Activated CD4-positive, CD25-positive, alpha-beta regulatory T cell treated with anti-CD3 and anti-CD28 coated beads, Interleukin-2, amount 50 U/mL, for 72 hours (primary cell): ENCODE measurements around the gene GSX2.
"Not testable (repeated sequence)": the region's sequence is repeated elsewhere in the genome, so short reads cannot be mapped to it uniquely, and the experiment has no call there.

Experiments used
- DNase-seq: peaks from one replicate; pipeline ENCODE4 v3.0.0; 2021

GSX2 gene

GRCh38 chr4:54099748-54100574 lies at the start of gene GSX2:
TSS of gene GSX2 (plus strand) at chr4:54100163. CDS start at chr4:54100345, 182 bp downstream.
- DNase-seq: no peak

- no peak for DNase-seq
These were observed 49.6 kb upstream of the GSX2 start for GRCh38 chr4:54050214-54050904.

DNA sequence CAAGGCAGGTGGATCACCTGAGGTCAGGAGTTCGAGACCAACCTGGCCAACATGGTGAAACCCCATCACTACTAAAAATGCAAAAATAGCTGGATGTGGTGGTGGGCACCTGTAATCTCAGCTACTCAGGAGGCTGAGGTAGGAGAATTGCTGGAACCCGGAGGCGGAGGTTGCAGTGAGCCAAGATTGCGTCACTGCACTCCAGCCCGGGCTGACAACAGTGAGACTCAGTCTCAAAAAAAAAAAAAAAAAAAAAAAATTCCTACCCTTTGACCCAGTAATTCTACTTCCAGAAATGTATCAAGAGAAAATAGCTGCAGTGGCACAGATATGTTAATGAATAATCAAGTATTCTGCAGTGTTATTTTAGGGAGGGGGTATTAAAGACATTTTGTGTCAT lies 46.6 kb upstream of the GSX2 start:
- DNase-seq: not testable (repeated sequence)

DNA sequence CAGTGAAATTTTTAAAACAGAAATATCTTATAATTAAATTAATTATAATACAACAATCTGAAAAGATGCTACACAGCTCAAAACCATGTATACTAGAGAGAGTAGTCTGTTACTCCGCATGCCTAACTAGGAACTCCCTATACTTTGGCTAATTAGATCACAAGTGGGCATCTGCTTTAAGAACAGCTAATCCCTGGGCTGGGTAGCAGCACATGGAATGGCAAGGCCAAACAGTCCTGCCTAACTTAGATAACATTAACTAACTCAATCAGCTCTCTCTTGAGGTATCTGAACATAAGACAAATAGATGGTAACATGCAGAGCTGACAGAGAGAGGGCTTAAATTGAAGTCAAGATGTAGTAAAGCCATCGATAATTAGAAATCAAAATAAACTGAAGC lies 45.5 kb upstream of the GSX2 start:
- no peak for DNase-seq

GRCh38 chr4:54055494-54055893 lies 44.5 kb upstream of the GSX2 start:
- DNase-seq: no peak

- no peak for DNase-seq
These were observed 43.6 kb upstream of the GSX2 start for GRCh38 chr4:54056360-54056759.

GRCh38 chr4:54058171-54058570 lies 41.8 kb upstream of the GSX2 start:
- DNase-seq: no peak

DNA sequence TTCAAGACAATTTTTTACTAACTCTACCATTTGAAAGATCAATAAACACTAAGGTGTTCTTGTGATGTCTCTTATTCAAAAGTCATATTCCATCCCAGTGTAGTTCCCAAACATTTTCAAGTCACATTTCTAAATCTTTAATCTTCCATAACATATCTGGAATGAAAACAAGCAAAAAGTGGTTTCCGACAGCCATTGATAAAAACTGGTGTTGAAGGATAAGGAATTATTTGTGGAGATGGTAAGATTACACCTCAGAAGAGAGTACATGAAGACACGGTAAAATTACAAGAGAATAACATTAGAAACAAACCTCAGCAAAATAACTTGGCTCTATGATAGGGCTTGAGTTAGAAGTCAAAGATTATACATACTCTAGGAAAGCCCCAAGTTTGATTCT lies 39.8 kb upstream of the GSX2 start:
- DNase-seq: no peak

GRCh38 chr4:54061067-54061466 lies 38.9 kb upstream of the GSX2 start:
- no peak for DNase-seq

GRCh38 chr4:54061873-54062272 lies 38.1 kb upstream of the GSX2 start:
- no peak for DNase-seq

DNA sequence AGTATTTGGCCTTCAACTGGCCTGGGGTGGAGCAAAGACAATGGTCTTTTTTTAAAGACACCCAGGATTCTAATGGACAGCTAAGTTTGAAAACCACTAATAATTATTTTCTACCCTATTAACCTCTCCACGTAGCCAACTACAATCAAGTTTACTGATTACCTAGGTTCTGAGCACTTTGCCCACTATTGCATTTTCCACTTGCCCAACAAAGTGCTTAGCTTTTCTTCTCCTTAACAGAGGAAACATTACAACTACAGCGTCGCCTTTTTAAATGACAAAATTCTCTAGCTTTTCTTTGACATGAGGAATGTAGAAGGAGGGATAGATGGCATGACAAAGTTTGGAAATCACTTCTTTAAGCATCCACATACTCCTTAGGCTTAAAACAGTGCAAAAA lies 37.6 kb upstream of the GSX2 start:
- DNase-seq: no peak

GRCh38 chr4:54063229-54063628 lies 36.7 kb upstream of the GSX2 start:
- no peak for DNase-seq

DNA sequence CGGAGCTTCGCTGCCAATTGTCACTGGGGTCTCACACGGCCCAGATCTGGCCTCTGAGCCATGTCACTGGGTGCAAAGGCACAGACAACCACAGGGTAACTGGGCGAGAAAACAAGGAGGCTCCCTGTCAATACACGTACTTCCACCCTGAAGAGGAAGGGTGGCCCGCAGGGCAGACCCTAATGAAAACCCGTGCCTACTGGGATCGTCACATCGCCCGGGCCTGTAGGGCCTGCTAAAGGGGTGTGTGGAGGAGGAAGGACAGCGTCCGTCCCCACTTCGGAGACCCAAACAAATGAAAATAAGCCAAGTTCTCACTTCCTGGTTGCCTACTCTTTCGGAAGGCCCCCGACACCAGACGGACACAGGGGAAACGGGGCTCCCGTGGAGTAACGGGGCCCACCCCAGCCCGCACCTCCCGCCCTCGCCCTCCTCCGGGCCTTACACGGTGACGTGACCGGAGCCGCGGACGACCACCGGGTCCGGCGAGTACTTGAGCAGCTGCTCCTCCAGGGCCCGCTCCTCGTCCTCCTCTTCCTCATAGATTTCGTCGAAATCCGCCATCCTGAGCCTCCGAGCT lies 36.1 kb upstream of the GSX2 start:
- no peak for DNase-seq

DNA sequence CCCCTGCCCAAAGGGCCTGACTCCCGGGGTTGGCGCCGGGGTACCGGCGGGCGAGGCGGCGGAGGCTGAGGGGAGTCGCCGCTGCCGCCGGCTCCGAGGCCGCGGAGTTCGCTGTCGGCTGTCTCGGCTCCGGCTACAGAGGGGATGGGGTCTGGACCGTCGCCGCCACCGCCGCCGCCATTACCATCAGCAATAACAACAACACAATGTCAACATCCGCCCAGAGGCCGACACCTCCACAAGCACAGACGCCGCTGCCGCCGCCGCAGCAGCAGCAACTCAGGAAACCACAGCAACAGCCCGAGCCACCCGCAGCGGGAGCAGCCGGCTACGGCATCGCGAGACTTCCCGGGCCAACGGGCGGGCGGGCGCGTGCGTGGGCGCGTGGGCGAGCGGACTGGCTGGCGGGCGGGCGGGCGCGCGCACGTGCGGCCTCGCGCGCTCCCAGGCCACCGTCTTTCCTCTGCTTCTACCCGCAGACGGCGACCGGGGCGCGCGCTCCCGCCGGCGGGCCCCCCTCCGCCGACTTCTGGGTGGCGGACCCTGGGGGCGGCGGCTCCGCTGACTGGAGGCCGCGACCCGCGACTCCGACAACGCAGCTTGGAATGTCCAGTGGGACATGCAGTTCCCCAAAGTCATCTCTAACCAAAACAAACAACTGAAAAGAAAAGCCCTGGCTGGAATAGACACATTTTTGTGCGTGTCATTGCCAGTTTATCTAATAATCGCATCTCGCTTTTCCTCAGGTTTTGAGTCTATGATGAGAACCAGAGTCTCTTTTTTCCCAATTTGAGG lies 35.4 kb upstream of the GSX2 start, which contains the start of gene CHIC2:
Gene CHIC2, minus strand, starts transcription at position 289 of the 795 bp plus-strand sequence. CDS start 305 bp downstream, outside the sequence.
- peak; percentile 97 for DNase-seq

GRCh38 chr4:54065282-54066087 lies 34.5 kb upstream of the GSX2 start:
- no peak for DNase-seq

- DNase-seq: no peak
These were observed 33.9 kb upstream of the GSX2 start for GRCh38 chr4:54066088-54066415.

DNA sequence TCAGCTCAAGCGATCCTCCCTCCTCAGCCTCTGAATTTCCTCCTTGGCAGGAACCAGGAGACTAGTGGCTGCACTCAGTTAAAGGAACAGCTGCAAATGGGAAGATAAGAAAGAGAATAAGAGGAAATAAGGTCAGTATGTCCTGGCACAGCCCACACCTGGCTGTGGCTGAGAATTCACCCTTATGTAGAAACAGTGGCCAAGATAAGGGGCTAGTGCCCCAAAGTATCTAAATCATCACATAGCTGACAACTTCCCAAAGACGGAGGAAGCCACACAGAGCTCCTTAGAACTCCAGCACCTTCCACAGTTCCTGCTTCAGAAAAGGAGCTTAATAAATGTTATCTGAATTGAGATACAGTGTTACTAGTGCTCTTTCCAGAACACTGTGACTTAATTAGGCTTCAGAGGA lies 33.2 kb upstream of the GSX2 start:
- DNase-seq: no peak

GRCh38 chr4:54067166-54067565 lies 32.8 kb upstream of the GSX2 start:
- DNase-seq: no peak

DNA sequence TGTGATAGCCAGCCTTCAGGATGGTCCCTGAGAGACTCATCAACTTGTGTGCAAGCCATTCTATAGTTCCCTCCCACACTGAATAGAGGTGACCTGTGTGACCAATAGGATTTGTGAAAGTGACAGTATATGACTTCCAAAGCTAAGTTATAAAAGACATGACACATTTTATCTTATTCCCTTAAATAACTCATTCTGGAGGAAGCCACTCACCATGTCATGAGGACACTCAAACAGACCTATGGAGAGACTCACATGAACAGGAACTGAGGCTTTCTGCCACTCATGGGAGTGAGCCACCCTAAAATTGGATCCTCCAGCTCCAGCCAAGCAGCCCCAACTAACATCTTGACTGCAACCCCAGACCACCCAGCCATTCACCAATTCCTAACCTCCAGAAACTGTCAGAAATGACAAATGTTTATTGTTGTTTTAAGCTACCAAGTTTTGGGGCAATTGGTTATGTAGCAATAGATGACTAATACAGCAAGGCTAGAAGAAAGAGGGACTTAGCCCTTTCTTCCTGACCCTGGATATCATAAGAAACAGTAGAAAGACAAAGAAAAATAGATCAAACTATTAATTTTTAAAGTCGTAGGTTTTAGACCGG lies 26.6 kb upstream of the GSX2 start:
- no peak for DNase-seq

DNA sequence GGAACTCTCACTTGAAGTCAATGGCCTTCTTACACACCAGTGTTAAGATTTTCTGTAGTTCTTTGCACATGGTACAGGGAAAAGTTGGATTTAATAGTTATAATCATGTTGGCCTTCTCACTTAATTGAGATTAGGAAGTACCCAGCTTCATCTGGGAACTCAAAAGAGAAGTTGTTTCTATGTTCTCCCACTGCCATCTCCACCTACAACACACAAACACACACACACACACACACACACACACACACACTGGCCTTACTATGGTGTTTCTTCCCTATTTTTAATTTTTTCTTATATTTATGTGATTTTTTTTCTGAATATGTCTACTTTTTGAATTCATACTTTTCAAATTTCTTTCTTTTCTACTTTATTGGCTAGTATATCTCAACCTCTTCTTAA lies 25.6 kb upstream of the GSX2 start:
- no peak for DNase-seq

GRCh38 chr4:54076673-54077072 lies 23.3 kb upstream of the GSX2 start:
- no peak for DNase-seq

- no peak for DNase-seq
These were observed 22.2 kb upstream of the GSX2 start for GRCh38 chr4:54077812-54078211.
